K562 (cell line): Measurements from ENCODE around the gene METTL6. TPM values are rescaled to one million over a fixed set of nuclear protein-coding genes. Genes with fewer than 3 reads are reported as not detected.

Experiments
- ATAC-seq: fragments of 200-7000 bp; cut with Tn5 transposase; 3 replicates; pipeline ENCODE4 v1.9.1; 2020; ENCODE audit warnings: moderate library complexity
- BruUV-seq: library from RNA; stranded (reverse); fragments of 400-500 nt; replicated peaks from 2 replicates; lab custom pipeline; 2021; lab: Mats Ljungman, UMichigan
- CTCF ChIA-PET: fragments of 300-600 bp; formaldehyde crosslinking; extraction: SDS; loops from one replicate; lab custom pipeline; 2021; ENCODE audit warnings: low intra/inter-chr PET ratio; lab: Yijun Ruan, JAX
- POLR2A ChIA-PET: fragments of 300-600, 350-650 bp; sonication (Branson Sonifier 250); formaldehyde crosslinking; extraction: SDS; loops from one replicate; lab custom pipeline; 2021; ENCODE audit warnings: antibody characterized with exemption, inconsistent platforms; lab: Yijun Ruan, JAX
- DNase-seq, 4 experiments: peaks; one replicate each; pipeline versions ENCODE4 v3.0.0 to v3.0.0-alpha.2; 2011 to 2018; ENCODE audit warnings: low spot score in 3 of 4, mixed read lengths in 3 of 4; ENCODE audit errors: extremely low read depth in 1 of 4
- FAIRE-seq: peaks from 2 replicates; lab custom pipeline; 2011; peaks lifted over from hg19 to GRCh38; lab: Jason Lieb, UNC
- H2AFZ ChIP-seq: 2 replicates; pipeline ENCODE4 v1.6.0; 2011; ENCODE audit warnings: low read depth, low read length, control low read depth, inconsistent platforms
- H3K27ac ChIP-seq: fragments of 200-600 bp; 3 replicates; pipeline ENCODE4 v1.8.0; 2011; ENCODE audit warnings: low read depth, mild to moderate bottlenecking, control low read depth, inconsistent platforms, low read length, moderate library complexity, mixed read lengths; ENCODE audit errors: extremely low read depth
- H3K27me3 ChIP-seq, 2 experiments: fragments of 300-600 bp in 1 of 2; 2 replicates in 1 of 2; 3 replicates in 1 of 2; pipeline versions ENCODE4 v1.6.0 to v1.8.0; 2011; ENCODE audit warnings: inconsistent platforms in 2 of 2, low read length in 2 of 2, mild to moderate bottlenecking in 1 of 2, mixed read lengths in 1 of 2, moderate library complexity in 1 of 2; ENCODE audit not compliant: control insufficient read depth in 2 of 2, insufficient read depth in 2 of 2
- H3K36me3 ChIP-seq: fragments of 300-600 bp; 3 replicates; pipeline ENCODE4 v1.8.0; 2011; ENCODE audit warnings: mild to moderate bottlenecking, low read length, inconsistent platforms; ENCODE audit not compliant: control insufficient read depth, insufficient read depth
- H3K4me1 ChIP-seq, 2 experiments: fragments of 200-600 bp in 1 of 2; replicated peaks in 1 of 2; 2 replicates in 1 of 2; 3 replicates in 1 of 2; pipeline versions ENCODE4 v1.5.1 to v1.8.0; 2011; ENCODE audit warnings: inconsistent platforms in 2 of 2, low read length in 2 of 2, mild to moderate bottlenecking in 1 of 2, mixed read lengths in 1 of 2, moderate library complexity in 1 of 2; ENCODE audit not compliant: control insufficient read depth in 2 of 2, insufficient read depth in 2 of 2
- H3K4me2 ChIP-seq: 2 replicates; pipeline ENCODE4 v1.6.1; 2011; ENCODE audit warnings: low read length, control low read depth, inconsistent platforms, mixed read lengths; ENCODE audit not compliant: insufficient read depth
- H3K4me3 ChIP-seq: fragments of 200-600 bp; sonication (generic), shearing (Covaris generic); 2 replicates; pipeline ENCODE4 v1.5.1; 2016; ENCODE audit warnings: control low read depth, inconsistent platforms
- H3K79me2 ChIP-seq: fragments of 200-600 bp; 3 replicates; pipeline ENCODE4 v1.8.0; 2011; ENCODE audit warnings: low read length, inconsistent platforms; ENCODE audit not compliant: control insufficient read depth, insufficient read depth
- H3K9ac ChIP-seq, 2 experiments: 2 replicates each; pipeline versions ENCODE4 v1.6.0 to v1.6.1; 2011; ENCODE audit warnings: low read depth in 2 of 2, low read length in 2 of 2, control low read depth in 1 of 2, inconsistent platforms in 1 of 2, mild to moderate bottlenecking in 1 of 2, mixed read lengths in 1 of 2; ENCODE audit not compliant: insufficient read depth in 1 of 2
- H3K9me1 ChIP-seq: one replicate; pipeline ENCODE4 v1.6.0; 2011; ENCODE audit warnings: inconsistent platforms, mild to moderate bottlenecking, low read length, moderate library complexity; ENCODE audit not compliant: control insufficient read depth, insufficient read depth
- H3K9me3 ChIP-seq: replicated peaks from 2 replicates; pipeline ENCODE4 v1.5.1; 2011; ENCODE audit warnings: low read depth, low read length, inconsistent platforms; ENCODE audit not compliant: control insufficient read depth, insufficient read depth
- H4K20me1 ChIP-seq: replicated peaks from 2 replicates; pipeline ENCODE4 v1.6.1; 2011; ENCODE audit warnings: low read length, inconsistent platforms, mixed read lengths; ENCODE audit not compliant: control insufficient read depth, insufficient read depth
- NFIC ChIP-seq: fragments of 450-650 bp; IDR thresholded peaks from 2 replicates; pipeline ENCODE4 v1.6.1; 2017; ENCODE audit warnings: mild to moderate bottlenecking, inconsistent platforms
- POLR2A ChIP-seq: fragments of 450-650 bp; conservative IDR thresholded peaks from 2 replicates; pipeline ENCODE4 v1.6.1; 2016
- PPARD ChIP-seq: fragments of 250-450 bp; sonication (Bioruptor Pico); IDR thresholded peaks from 2 replicates; pipeline ENCODE4 v1.8.0; 2022; ENCODE audit warnings: inconsistent platforms, mild to moderate bottlenecking, moderate library complexity
- PTBP1 ChIP-seq: fragments of 200-400 bp; formaldehyde crosslinking; IDR thresholded peaks from 2 replicates; pipeline ENCODE4 v1.6.1; 2017; ENCODE audit warnings: low read depth, low read length
- TAL1 ChIP-seq: fragments of 450-650 bp; IDR thresholded peaks from 2 replicates; pipeline ENCODE4 v1.6.1; 2016; ENCODE audit warnings: mild to moderate bottlenecking
- TOE1 ChIP-seq, 2 experiments: fragments of 450-650 bp in 1 of 2; sonication (generic) in 1 of 2; formaldehyde crosslinking in 1 of 2; IDR thresholded peaks; 2 replicates each; pipeline versions ENCODE4 v1.7.1 to v1.8.0; 2016 to 2022; ENCODE audit warnings: borderline replicate concordance in 2 of 2, mild to moderate bottlenecking in 2 of 2, antibody characterized with exemption in 1 of 2, inconsistent platforms in 1 of 2, low read depth in 1 of 2, missing genetic modification reagents in 1 of 2, moderate library complexity in 1 of 2
- TRIM24 ChIP-seq, 2 experiments: fragments of 450-650 bp; IDR thresholded peaks; 2 replicates each; pipeline ENCODE4 v1.6.1; 2016
- XRCC3 ChIP-seq: fragments of 450-650 bp; IDR thresholded peaks from 2 replicates; pipeline ENCODE4 v1.6.1; 2017; ENCODE audit warnings: mild to moderate bottlenecking, moderate library complexity
- ZBTB33 ChIP-seq: sonication (generic); formaldehyde crosslinking; IDR thresholded peaks from 2 replicates; pipeline ENCODE4 v1.8.1; 2023; ENCODE audit warnings: mild to moderate bottlenecking, missing genetic modification reagents
- ZNF121 ChIP-seq: sonication (generic); formaldehyde crosslinking; conservative IDR thresholded peaks from 2 replicates; pipeline ENCODE4 v1.8.0; 2022; ENCODE audit warnings: missing genetic modification reagents
- ZNF232 ChIP-seq: sonication (generic); formaldehyde crosslinking; IDR thresholded peaks from 2 replicates; pipeline ENCODE4 v1.8.0; 2022; ENCODE audit warnings: mild to moderate bottlenecking, missing genetic modification reagents
- ZNF398 ChIP-seq: fragments of 250-450 bp; sonication (Bioruptor Pico); IDR thresholded peaks from 2 replicates; pipeline ENCODE4 v1.8.0; 2021; ENCODE audit warnings: moderate library complexity, mild to moderate bottlenecking, inconsistent platforms
- WGBS: fragments of 100-300 bp; shearing (Covaris generic); methylation state at CpG from one replicate; pipeline ENCODE4 v1.1.6; 2016; ENCODE audit warnings: low coverage, mixed read lengths; ENCODE audit not compliant: insufficient coverage; ENCODE audit errors: missing lambda C conversion rate; 5-methylcytosine and 5-hydroxymethylcytosine counted together
- in situ Hi-C: fragments of 300-500 bp; cut with MboI; formaldehyde crosslinking; loops from 4 replicates; pipeline ENCODE4 v1.15.0; 2018; ENCODE audit warnings: inconsistent platforms, mixed read lengths
- intact Hi-C: fragments of 100-400 bp; cut with micrococcal nuclease; formaldehyde crosslinking; loops from 2 replicates; pipeline ENCODE4 v1.14.2; 2022
- polyA plus RNA-seq, 8 experiments: library from polyadenylated mRNA; depleted of rRNA in 4 of 8; stranded (reverse) in 5 of 8; unstranded in 3 of 8; fragments of >200 nt; fragmentation: Nextera tagmentation in 2 of 8; fragmentation: Illumina TruSeq in 1 of 8; extraction: Ambion mirVana in 2 of 8; extraction: Trizol in 1 of 8; gene quantifications; 2 replicates each; pipeline versions ENCODE4 v1.2.1 to v1.2.3, GENCODE V29; 2011 to 2014; ENCODE audit warnings: inconsistent platforms in 1 of 8, missing spikeins in 1 of 8
- total RNA-seq, 7 experiments: library from RNA; depleted of rRNA in 6 of 7; stranded (reverse); fragments of >200 nt in 6 of 7; fragmentation: Illumina TruSeq in 2 of 7; extraction: Trizol in 2 of 7; gene quantifications; 2 replicates each; pipeline versions ENCODE4 v1.2.1 to v1.2.3, GENCODE V29; 2011 to 2021; ENCODE audit warnings: low replicate concordance in 1 of 7

The METTL6 gene
- total and polyA plus RNA-seq, 9 of the 15 experiments (the other 6 are each of a cell fraction or from before 2014, with no cell fraction given): 18.8 to 61.5 (median 33.9) TPM

DNA sequence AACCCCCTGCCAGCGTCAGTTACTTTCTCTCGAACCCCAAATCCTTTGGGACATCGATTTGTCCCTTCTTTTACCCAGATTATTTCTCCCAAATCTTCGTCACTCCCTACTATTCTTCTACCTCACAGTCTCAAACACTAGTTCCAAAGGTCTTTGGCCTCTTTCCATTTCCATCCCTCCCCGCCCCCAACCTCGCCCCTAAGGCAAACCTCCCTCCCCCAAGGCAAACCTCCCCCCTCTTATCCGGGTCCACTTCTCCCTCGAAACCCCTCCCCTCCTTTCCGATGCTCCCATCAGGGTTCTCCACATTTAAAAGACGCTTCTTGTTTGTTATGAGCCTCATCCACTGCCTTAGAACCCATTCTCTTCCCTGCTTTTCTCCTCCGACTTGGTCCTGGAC lies 637 bp upstream of the METTL6 start:
- H3K4me2 ChIP-seq: peak overlapping the region; percentile 94
- CTCF ChIA-PET: interaction anchor here (0.5 kb wide), 1 partner anchor 171 kb away, joined by 3 read pairs; no protein-coding TSS in a partner anchor
- H3K9me3 ChIP-seq: peaks cover 5% of the 10 kb centered on the region
- in situ Hi-C loops (no loop called here), intact Hi-C loops (loop anchor here (2.0 kb wide), 1 partner anchor 129 kb away; no protein-coding TSS in a partner anchor)
- BruUV-seq: no TSS peak
- H3K9me1 ChIP-seq: no peaks in the 10 kb centered on the region
- H2AFZ ChIP-seq: peak overlapping the region; percentile 96
- FAIRE-seq: no peak
- H3K79me2 ChIP-seq: peaks cover 45% of the 10 kb centered on the region
- H3K4me1 ChIP-seq: peaks cover 3 to 9% of the 10 kb centered on the region in 2 experiments; a peak in 4 of 5 replicates
- no peaks in the 10 kb centered on the region for H4K20me1 ChIP-seq
- no peaks in the 10 kb centered on the region for H3K27me3 ChIP-seq
- H3K9ac ChIP-seq: peak overlapping the region; percentile 76 to 96
- WGBS: 0% methylated on average over 11 of the region's 11 CpGs
- peak; percentile 51 to 65 (median 58) for DNase-seq
- peak; percentile 38 for ATAC-seq
- peak overlapping the region; percentile 80 for H3K4me3 ChIP-seq
- peaks cover 46% of the 10 kb centered on the region for H3K36me3 ChIP-seq
- POLR2A ChIA-PET: no interaction called here
- TF ChIP-seq TOE1 (IDR thresholded peaks at IDR 0.05; ENCODE audit: borderline replicate concordance) (0 out of 2 replicates have a peak, but pooled peaks have one; percentile 17), TOE1 (CRISPR knock-in tag; IDR thresholded peaks at IDR 0.05; ENCODE audit: borderline replicate concordance, low read depth) (no peak), POLR2A (no peak), NFIC (peak; percentile 37; the same call in 1 of the 2 replicates)
- H3K27ac ChIP-seq: peak overlapping the region; percentile 76

- DNase-seq (peak in 1 of 4 experiments; percentile 15), ATAC-seq (no peak), FAIRE-seq (no peak)
- intact Hi-C loops: no loop called here
- Histone ChIP-seq H3K9me1 (no peaks in the 10 kb centered on the region), H3K9me3 (peaks cover 5% of the 10 kb centered on the region), H3K27me3 (no peaks in the 10 kb centered on the region), H3K36me3 (peaks cover 41% of the 10 kb centered on the region), H3K79me2 (peaks cover 45% of the 10 kb centered on the region), H3K27ac (peak overlapping the region; percentile 76), H3K4me2 (peak overlapping the region; percentile 94), H2AFZ (peak overlapping the region; percentile 96), H3K9ac (peak overlapping the region; percentile 76 to 96), H3K4me1 (peaks cover 3 to 9% of the 10 kb centered on the region in 2 experiments; a peak in 4 of 5 replicates), H4K20me1 (no peaks in the 10 kb centered on the region), H3K4me3 (peak overlapping the region; percentile 80)
- in situ Hi-C loops: no loop called here
- 53% methylated on average over 16 of the region's 16 CpGs for WGBS
- ChIA-PET CTCF (no interaction called here), POLR2A (interaction anchor here (0.6 kb wide), 1 partner anchor 8 kb away, joined by 3 read pairs; no protein-coding TSS in a partner anchor)
- BruUV-seq: TSS peak; percentile 76
- 0 out of 2 replicates have a peak, but pooled peaks have one; percentile 4 for TF ChIP-seq ZNF232 (CRISPR knock-in tag)
- TF ChIP-seq TRIM24 (IDR thresholded peaks at IDR 0.05): peak; percentile 67 to 70
- TF ChIP-seq ZBTB33 (CRISPR knock-in tag): 0 out of 2 replicates have a peak, but pooled peaks have one; percentile 56
- no peak for TF ChIP-seq ZNF121 (CRISPR knock-in tag)
- 0 out of 2 replicates have a peak, but pooled peaks have one; percentile 16 for TF ChIP-seq PTBP1
- no peak for TF ChIP-seq XRCC3
- TF ChIP-seq TAL1: no peak
- no peak for TF ChIP-seq PPARD (CRISPR knock-in tag)
- no peak for TF ChIP-seq ZNF398
Measured at GRCh38 chr3:15426579-15427118, 695 bp downstream of the METTL6 start.
